Fibroblast of the conjunctiva (primary cell): Measurements from ENCODE around the gene SLC17A6.

Experiments used
- DNase-seq: peaks from one replicate; pipeline ENCODE4 v3.0.0-alpha.2; 2010; ENCODE audit warnings: low read depth

The SLC17A6 gene

DNA sequence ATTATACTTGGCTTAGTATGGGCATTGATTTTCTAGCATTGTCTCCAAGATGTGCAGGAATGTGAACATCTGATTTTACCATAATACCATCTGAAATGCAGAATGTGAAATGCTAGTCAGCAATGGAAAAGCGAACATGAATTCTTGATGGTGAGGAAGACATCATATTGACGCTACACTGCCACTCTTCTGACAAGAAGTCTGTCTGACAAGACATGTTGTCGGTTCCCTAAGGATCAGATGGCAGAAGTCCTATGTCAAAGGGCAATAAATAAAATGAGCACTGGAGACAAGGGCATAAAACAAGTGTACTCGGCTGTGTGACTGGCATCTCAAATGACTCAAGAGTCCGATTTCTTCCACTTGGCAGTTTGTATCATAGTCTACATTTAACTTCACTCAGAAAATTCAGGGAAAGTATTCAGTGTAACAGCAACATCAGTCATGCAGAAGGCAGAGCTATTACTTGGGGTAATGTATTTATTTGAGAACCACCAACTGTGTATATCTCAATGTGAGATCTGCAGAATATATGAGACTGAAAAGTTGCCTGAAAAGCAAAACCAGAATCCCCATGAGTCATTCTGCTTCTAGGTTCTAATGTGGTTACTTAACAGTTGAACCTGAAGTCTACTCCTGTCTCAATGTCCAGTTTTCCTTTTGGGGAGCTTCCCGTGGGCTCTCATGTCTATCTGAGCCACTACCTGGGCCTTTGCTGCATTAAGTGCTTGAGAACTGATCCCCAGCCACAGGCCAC lies 51.5 kb downstream of the SLC17A6 start:
- DNase-seq = no peak

DNA sequence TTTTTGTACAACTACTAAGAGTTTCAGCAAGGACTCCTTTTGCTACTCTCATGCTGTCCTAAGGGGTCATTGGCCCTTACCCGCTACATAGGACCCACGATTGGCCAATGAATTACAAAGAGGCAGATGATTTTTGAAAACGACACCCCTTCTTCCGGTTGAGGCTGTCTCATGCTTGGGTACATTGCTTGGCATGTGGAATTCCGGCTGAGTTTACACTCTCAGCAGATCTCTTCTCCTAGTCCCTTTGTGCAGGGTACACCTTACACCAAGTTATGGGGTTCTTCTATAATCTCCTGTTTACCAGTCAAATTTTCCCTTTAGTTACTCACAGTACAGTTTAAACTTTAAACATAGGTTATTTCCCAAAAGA lies 52.1 kb downstream of the SLC17A6 start:
- no peak for DNase-seq

- no peak for DNase-seq
Observed at GRCh38 chr11:22392561-22392960, 54.4 kb downstream of the SLC17A6 start.

GRCh38 chr11:22405377-22405776 lies 67.2 kb downstream of the SLC17A6 start:
- DNase-seq = no peak

GRCh38 chr11:22407267-22407666 lies 69.1 kb downstream of the SLC17A6 start:
- DNase-seq = no peak

DNA sequence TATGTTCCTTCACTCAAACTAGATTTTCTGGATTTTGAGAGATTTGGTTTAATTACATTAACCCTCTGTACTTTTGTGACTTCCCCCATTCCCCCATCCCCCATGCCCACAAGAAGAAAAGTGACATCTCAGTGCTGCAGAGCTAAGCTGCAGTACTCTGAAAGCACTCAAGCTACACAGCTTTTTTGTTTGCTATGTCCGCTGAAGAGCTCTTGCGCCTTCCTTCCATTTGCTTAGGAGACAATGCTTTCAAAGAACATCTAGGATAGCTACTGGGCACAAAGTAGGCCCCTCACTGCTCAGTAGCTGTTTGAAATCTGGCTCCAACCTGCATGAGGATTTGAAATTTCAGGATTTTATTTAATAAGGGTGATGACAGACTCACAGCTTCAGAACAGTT lies 69.7 kb downstream of the SLC17A6 start:
- DNase-seq = no peak

DNA sequence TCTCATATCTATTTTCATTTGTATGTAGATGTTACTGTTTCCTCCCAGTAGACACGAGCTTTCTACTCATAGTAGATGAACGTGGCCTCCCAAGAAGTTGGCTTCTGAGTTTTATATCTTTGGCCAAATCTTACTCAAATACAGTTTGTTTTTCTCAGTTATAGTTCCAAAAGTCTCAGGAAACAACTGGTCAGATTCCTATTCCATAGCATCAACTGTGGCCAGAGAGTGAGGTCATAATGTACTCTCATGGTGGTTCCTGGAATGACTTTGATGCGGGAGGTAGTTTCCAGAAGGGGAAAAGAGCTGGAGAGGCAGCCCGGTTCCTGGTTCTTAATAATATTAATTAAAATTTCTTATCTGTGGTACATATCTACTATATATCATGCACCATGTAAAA lies 77.3 kb downstream of the SLC17A6 start:
- DNase-seq = no peak

DNA sequence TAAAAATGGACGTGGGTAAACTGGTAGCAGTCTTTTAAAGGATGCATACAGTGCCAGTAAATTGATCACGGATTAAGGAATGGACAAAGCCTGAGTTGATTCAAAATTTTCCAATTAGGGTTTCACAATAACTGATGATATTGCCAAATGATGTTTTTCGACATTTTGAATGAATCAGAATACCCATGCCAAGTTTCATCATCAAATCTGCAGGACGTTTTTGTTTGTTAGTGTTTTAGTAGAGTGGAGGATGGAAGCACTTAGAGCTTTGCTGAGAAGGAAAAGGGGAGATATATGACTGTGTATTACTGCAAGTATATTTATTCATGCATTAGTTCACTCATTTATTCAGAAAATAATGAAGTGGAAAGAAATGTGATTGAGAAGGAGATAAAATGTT lies 78.3 kb downstream of the SLC17A6 start:
- DNase-seq = no peak

GRCh38 chr11:22426915-22427314 lies 88.7 kb downstream of the SLC17A6 start:
- no peak for DNase-seq
